LNCaP clone FGC (cell line): ENCODE data around the gene HSF2.

ENCODE experiments used
- DNase-seq: peaks from one replicate; pipeline ENCODE4 v3.0.0-alpha.2; 2011; ENCODE audit warnings: low read depth
- H3K4me3 ChIP-seq: 2 replicates; pipeline ENCODE4 v1.5.1; 2011; ENCODE audit warnings: mild to moderate bottlenecking, low read depth, low read length, control low read depth
- TF ChIP-seq, protein P1 (sequence below): IDR thresholded peaks from 2 replicates; pipeline ENCODE4 v1.5.1; 2012; ENCODE audit warnings: mild to moderate bottlenecking; ENCODE audit not compliant: control insufficient read depth, insufficient read depth; ENCODE audit errors: extremely low read depth

HSF2 gene

GRCh38 chr6:122407712-122408111 lies 8.3 kb downstream of the HSF2 start:
- DNase-seq, result no peak
- no peak overlapping the region for H3K4me3 ChIP-seq
- TF ChIP-seq, protein P1, sequence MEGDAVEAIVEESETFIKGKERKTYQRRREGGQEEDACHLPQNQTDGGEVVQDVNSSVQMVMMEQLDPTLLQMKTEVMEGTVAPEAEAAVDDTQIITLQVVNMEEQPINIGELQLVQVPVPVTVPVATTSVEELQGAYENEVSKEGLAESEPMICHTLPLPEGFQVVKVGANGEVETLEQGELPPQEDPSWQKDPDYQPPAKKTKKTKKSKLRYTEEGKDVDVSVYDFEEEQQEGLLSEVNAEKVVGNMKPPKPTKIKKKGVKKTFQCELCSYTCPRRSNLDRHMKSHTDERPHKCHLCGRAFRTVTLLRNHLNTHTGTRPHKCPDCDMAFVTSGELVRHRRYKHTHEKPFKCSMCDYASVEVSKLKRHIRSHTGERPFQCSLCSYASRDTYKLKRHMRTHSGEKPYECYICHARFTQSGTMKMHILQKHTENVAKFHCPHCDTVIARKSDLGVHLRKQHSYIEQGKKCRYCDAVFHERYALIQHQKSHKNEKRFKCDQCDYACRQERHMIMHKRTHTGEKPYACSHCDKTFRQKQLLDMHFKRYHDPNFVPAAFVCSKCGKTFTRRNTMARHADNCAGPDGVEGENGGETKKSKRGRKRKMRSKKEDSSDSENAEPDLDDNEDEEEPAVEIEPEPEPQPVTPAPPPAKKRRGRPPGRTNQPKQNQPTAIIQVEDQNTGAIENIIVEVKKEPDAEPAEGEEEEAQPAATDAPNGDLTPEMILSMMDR, result no peak

- TF ChIP-seq, protein P1, result no peak
- DNase-seq, result no peak
- no peak overlapping the region for H3K4me3 ChIP-seq
Measured at GRCh38 chr6:122408240-122408639, 8.8 kb downstream of the HSF2 start.

DNA sequence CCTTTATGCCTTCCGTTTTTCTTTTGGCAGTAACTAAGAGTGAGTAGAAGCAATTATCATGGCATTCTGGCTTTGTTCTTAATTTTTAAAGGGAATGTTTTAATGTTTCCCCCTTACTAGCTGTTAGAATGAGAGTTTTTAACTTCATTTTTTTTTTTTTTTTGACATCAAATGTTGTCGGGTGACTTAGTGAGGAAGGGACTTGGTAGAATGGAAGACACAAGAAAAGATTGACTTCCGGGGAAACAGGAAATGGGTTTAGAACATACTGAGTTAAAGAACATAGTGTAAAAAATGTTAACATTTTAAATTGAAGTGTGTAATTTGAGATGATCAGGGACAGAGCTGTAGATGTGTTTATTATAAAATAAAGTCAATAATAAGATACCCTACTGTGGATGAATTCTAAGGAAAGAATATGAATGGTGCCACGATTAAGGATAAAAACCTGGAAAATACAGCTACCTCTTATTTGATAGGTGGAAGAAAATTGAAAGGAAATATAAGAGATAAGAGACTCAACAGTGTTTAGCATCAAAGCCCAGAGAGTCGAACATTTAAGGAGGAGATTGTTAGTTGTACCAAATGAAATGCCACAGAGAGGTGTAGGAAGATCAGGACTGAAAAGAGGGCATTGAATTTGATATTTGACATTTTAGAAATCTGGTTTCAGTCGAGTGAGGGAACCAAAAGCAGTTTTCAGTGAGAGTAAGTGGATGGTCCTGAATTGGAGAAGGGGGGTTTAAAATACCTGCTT lies 9.4 kb downstream of the HSF2 start:
- TF ChIP-seq, protein P1, result no peak
- no peak overlapping the region for H3K4me3 ChIP-seq
- DNase-seq, result no peak

GRCh38 chr6:122412001-122412400 lies 12.5 kb downstream of the HSF2 start:
- DNase-seq, result no peak
- TF ChIP-seq, protein P1, result no peak
- no peak overlapping the region for H3K4me3 ChIP-seq

GRCh38 chr6:122416825-122417224 lies 17.4 kb downstream of the HSF2 start:
- no peak overlapping the region for H3K4me3 ChIP-seq
- DNase-seq, result no peak
- TF ChIP-seq, protein P1, result no peak

DNA sequence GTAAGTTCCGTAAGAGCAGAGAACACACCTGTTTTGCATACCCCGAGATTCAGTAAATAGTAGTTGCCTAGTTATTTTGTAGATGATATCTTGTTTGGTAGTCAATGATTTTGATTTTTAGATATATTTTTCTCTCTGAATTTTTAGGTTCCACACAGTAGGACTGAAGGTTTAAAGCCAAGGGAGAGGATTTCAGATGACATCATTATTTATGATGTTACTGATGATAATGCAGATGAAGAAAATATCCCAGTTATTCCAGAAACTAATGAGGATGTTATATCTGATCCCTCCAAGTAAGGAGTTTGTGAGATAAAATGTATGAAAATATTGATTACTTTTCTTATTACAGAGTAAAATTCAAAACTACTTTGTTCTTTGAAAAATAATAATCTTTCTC lies 22.6 kb downstream of the HSF2 start:
- DNase-seq, result no peak
- no peak overlapping the region for H3K4me3 ChIP-seq
- TF ChIP-seq, protein P1, result no peak
